A549 treated with DMSO at 1 μM for 4 hours (cell line): Measurements from ENCODE around the gene SLC6A9. TPM values are rescaled to one million over a fixed set of nuclear protein-coding genes. Genes with fewer than 3 reads are reported as not detected.

Source experiments
- total RNA-seq: library from RNA; stranded (reverse); fragments of 200-300 nt; extraction: Qiagen RNA extraction; gene quantifications from 5 replicates; pipeline ENCODE4 v1.2.3, GENCODE V29; 2022; ENCODE audit warnings: low read depth

Gene SLC6A9
- total RNA-seq, result 13.6 to 17.8 TPM (median 14.4 TPM) in 5 replicates

DNA sequence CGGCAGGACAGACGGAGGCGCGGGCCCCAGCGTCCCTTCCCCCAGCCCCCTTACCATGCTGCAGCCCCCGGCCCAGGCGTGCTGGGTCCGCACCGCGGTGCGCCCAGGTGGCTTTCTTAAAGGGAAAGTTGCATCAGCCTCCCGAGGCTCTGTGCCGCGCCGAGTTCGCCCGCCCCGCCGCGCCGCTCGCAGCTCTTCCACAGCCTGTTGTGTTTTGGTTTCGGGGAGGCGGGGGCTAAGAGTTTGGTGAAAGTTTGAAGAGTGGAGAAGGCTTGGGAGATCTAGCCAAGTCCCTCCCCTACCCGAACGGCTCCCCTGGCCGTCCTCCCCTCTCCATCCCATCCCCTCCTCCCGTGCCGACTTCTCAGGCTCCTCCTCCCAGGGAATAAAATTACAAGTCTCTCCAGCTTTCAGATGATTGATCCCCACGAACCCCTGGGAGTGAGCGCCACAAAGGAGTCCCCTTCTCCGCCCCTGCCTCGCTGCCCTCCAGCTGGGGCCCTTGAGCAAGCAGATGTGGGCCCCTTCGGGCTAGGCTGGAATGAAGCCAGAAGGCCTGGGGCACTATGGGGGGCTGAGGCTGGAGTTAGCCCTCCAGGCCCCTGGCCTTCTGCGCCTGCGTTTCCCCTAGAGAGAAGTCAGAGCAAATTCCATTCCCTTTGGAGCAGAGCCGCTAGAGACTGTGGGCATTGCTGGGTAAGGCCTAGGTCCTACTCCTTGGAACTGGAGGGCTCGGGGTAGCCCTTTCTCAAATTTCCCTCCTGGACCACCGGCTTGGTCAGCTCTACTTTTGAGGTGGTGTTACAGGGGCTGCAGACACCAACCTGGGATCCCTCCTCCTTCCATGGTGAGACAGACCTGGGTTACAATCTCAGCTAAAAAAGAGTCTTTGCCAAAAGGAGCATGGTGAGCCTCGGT lies at the start of gene SLC6A9:
Gene SLC6A9, minus strand, starts transcription at position 211 of the 918 bp plus-strand sequence. CDS start 7,185 bp downstream, outside the sequence.

DNA sequence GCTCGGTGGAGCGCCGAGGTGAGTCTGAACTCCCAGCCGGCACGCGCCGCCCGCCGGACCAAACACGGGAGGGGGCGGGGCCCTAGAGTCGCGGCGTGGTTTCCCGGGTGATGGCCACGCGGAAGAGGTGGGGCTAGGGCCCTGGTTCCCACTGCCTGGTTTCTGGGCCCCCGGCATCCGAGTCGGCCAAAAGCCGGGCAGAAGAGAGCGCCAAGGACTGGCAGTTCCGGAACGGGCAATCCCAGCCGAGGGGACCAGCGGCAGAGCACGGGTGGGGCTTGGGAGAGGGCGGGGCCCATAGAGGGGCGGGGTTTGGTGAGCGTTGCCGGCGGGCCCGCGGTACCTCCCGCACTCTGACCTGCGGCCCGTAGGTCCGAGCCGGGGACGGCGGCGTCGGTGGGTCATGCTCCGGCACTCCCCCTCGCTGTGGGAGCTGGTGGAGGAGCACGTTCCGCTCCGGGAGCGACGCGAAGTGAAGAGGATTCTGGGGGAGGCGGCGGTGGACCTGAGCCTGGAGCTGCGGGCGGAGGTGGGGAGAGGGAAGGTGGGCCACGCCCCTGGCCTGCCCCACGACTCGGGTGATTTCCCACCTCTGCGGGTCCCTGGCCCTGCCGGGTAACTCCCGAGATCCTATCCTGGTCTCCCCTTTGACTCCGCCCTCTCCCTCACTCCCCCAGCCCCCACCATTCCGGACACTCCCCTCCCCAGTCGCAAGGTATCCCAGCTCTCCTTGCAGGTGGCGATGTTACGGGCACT lies 39.6 kb downstream of the SLC6A9 start, which contains the start of gene CCDC24:
Gene CCDC24, plus strand, starts transcription at position 124 of the 756 bp plus-strand sequence. Its CDS starts 280 bp downstream, at position 404.

DNA sequence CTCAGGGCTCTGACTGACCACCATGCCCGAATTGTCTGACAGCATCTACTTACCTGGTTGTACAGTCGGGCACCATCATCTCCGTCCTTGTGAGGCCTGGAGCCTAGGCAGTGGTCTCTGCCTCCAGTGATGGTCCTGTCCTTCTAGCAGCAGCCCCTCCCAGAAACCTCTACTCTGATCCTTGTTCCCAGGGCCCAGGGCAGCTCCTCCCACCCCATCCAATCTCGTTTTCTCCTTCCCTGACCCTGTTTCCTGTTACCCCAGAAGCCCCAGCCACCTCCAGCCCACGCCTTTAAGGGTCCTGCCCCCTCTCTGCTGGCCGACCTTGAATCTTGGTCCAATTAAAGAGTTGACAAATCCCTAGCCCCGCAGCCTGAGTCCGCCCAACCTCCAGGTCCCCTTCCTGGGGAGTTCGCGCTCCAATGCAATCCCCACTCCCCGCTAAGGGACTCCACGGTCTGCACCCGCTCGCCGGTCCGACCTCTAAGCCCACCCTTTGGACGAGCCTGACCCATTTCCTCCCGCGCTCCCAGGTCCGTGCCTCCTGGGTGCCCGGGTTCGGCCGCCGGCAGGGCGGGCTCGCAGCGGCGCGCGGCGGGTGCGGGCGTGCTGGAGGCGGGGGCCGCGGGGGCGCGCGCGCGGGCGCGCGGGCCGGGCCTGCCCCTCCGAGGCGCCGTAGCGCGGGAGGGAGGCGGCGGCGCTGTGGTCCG lies 52.6 kb downstream of the SLC6A9 start, which contains the start of gene B4GALT2:
Gene B4GALT2, plus strand, starts transcription at position 660 of the 710 bp plus-strand sequence. CDS start 1,951 bp downstream, outside the sequence.

DNA sequence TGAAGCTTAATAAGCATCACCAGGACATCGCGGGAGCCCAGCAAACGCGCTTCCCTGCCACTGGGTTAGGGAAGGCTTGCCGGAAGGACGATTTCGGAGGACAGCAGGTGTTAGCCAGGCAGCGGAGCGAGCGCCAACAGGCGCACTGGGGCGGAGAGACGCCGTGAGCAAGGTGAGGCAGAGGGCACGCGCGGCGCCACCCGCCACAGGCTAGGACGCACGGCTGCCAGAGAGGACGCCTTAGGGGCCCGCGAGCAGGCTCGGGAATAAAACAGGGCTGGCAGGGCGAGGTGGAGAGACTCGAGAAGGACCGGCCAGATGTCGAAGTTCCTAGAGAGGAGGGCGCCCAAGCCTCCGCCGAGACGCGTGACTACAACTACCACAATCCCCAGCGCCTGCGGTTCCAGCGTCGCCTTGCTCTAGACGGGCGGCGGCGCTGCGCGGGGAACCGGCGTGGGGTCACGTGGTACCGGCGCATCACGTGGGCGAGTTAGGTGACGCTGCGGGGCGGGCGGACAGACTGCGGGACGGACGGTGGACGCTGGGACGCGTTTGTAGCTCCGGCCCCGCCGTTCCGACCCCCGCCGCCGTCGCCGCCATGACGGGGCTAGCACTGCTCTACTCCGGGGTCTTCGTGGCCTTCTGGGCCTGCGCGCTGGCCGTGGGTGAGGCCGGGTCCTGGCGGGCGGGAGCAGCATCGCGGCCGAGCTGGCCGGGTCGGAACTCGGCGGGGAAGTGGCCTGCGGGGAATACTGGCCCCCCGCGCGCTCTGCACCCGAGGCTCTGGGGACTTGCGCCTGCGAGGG lies 56.6 kb downstream of the SLC6A9 start, which contains the start of gene ATP6V0B:
Gene ATP6V0B, plus strand, starts transcription at position 518 of the 806 bp plus-strand sequence. Its CDS starts 81 bp downstream, at position 599.

DNA sequence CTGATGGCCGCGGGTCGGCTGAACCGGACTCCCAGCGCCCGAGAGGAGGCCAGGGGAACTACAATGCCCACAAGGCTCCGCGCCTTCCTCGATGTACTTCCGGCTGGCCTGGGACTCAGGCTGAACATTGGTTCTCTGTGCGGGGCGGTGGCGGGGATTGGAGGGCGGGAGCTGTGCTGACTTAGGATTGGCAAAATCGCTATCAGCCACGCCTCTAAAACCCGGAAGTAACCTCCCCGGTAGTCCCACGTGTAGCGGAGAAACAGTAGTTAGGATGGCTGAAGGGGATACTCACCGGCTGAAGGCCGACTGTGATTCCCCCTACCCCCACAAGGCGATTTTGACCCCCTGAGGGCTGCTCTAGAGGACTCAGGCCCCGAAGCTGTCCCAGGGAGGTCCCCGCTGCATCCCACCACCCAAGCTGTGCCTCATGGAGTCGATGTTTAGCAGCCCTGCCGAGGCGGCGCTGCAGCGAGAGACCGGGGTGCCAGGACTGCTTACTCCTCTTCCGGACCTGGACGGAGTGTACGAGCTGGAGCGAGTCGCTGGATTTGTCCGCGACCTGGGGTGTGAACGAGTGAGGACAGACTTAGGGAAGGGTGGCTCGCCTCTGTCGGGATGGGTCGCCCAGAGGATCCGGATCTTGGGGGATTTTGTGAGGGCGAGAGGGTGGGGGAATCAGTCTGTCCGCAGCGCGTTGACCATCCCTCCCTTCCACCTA lies 61.4 kb downstream of the SLC6A9 start, which contains the start of gene DPH2:
Gene DPH2, plus strand, starts transcription at position 265 of the 721 bp plus-strand sequence. Its CDS starts 166 bp downstream, at position 431.

Other genes starting within 250 kb of the SLC6A9 start
- 0.23 to 0.42 TPM (median 0.30 TPM) in 4 of 5 replicates, not detected in the other for gene ARTN, start 97.7 kb downstream of the SLC6A9 start, total RNA-seq
- 10.4 to 18.4 TPM (median 15.0 TPM) in 5 replicates for gene IPO13, start 84.5 kb downstream of the SLC6A9 start, total RNA-seq
- 40.4 to 48.2 TPM (median 43.8 TPM) in 5 replicates for gene DPH2, start 61.5 kb downstream of the SLC6A9 start, total RNA-seq
- gene ATP6V0B, start 56.5 kb downstream of the SLC6A9 start, total RNA-seq, result 104 to 166 TPM (median 140 TPM) in 5 replicates
- gene B4GALT2, start 52.3 kb downstream of the SLC6A9 start, total RNA-seq, result 51.0 to 71.1 TPM (median 64.6 TPM) in 5 replicates
- gene CCDC24, start 39.9 kb downstream of the SLC6A9 start, total RNA-seq, result 5.8 to 6.8 TPM (median 6.7 TPM) in 5 replicates
- 0.18 to 0.64 TPM (median 0.31 TPM) in 5 replicates for gene KLF17, start 87.4 kb upstream of the SLC6A9 start, total RNA-seq
- not detected in 5 replicates for gene KLF18, start 110.2 kb upstream of the SLC6A9 start, total RNA-seq
- 19.3 to 21.7 TPM (median 21.1 TPM) in 5 replicates for gene DMAP1, start 182.0 kb upstream of the SLC6A9 start, total RNA-seq